Ishikawa (cell line): ENCODE results near the gene VWA8.

Experiments used
- CEBPB ChIP-seq: IDR thresholded peaks from 2 replicates; pipeline ENCODE4 v1.6.1; 2012
- CREB1 ChIP-seq: IDR thresholded peaks from 2 replicates; pipeline ENCODE4 v1.6.1; 2012; ENCODE audit warnings: low read depth
- EGR1 ChIP-seq: IDR thresholded peaks from 2 replicates; pipeline ENCODE4 v1.6.1; 2012
- EP300 ChIP-seq: IDR thresholded peaks from 2 replicates; pipeline ENCODE4 v1.6.1; 2012; ENCODE audit warnings: borderline replicate concordance
- FOXM1 ChIP-seq: IDR thresholded peaks from 2 replicates; pipeline ENCODE4 v1.6.1; 2012; ENCODE audit warnings: low read depth, borderline replicate concordance
- MAX ChIP-seq: IDR thresholded peaks from 2 replicates; pipeline ENCODE4 v1.6.1; 2012
- NFIC ChIP-seq: IDR thresholded peaks from 2 replicates; pipeline ENCODE4 v1.6.1; 2012
- RAD21 ChIP-seq: IDR thresholded peaks from 2 replicates; pipeline ENCODE4 v1.6.1; 2012; ENCODE audit warnings: low read depth
- REST ChIP-seq: IDR thresholded peaks from 2 replicates; pipeline ENCODE4 v1.6.1; 2012; ENCODE audit warnings: low read depth, mild to moderate bottlenecking
- TAF1 ChIP-seq: IDR thresholded peaks from 2 replicates; pipeline ENCODE4 v1.6.1; 2012; ENCODE audit warnings: low read depth, mild to moderate bottlenecking
- TCF12 ChIP-seq: IDR thresholded peaks from 2 replicates; pipeline ENCODE4 v1.6.1; 2012; ENCODE audit warnings: low read depth
- TEAD4 ChIP-seq: IDR thresholded peaks from 2 replicates; pipeline ENCODE4 v1.6.1; 2012
- USF1 ChIP-seq: IDR thresholded peaks from 2 replicates; pipeline ENCODE4 v1.6.1; 2012
- YY1 ChIP-seq: IDR thresholded peaks from 2 replicates; pipeline ENCODE4 v1.6.1; 2012; ENCODE audit warnings: low read depth
- ZBTB7A ChIP-seq: IDR thresholded peaks from 2 replicates; pipeline ENCODE4 v1.6.1; 2012; ENCODE audit warnings: low read depth

The VWA8 gene

GRCh38 chr13:41925014-41925413, 35.9 kb downstream of the VWA8 start:
- TF ChIP-seq CEBPB, result no peak
- TF ChIP-seq TCF12, result no peak
- TF ChIP-seq ZBTB7A, result no peak
- TF ChIP-seq MAX, result no peak
- no peak for TF ChIP-seq YY1
- no peak for TF ChIP-seq TEAD4

DNA sequence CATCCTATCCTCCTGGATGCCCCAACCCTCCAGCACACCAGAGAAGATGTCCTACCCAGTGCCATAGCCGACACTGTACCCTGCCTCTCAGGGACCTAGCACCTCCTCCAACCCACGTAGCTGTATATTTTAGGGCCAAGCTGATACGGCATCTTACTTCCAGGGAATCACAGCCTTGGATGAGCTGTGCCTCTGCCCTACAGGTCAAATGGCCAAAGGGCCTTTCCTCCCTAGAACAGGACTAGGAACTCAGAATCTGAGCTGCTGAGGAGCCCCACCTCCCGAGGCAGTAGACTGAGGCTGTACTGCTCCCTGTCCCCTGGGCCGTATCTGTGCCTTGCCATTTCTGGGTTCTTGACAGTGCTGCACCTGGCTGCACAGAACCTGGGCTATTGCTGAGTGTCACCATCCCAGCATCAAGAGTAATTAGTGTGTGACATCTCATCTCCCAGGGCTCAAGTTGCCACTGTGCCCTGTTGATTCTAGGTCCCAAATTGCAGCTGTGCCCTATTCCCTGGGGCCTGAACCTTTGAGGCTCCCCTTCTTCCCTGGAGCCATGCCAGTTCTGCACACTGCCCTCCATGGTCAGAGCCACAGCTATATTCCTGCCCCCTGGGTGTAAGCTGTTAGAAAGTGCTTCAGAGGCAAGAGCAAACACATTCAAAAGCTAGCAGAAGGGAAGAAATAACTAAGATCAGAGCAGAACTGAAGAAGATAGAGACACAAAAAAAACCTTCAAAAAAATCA, 41.0 kb downstream of the VWA8 start:
- TF ChIP-seq TEAD4, result no peak
- no peak for TF ChIP-seq TAF1
- TF ChIP-seq FOXM1, result no peak
- TF ChIP-seq YY1, result no peak
- TF ChIP-seq EGR1, result no peak
- TF ChIP-seq EP300, result no peak
- TF ChIP-seq USF1, result no peak
- TF ChIP-seq MAX, result no peak
- TF ChIP-seq ZBTB7A, result no peak
- TF ChIP-seq RAD21, result no peak
- TF ChIP-seq TCF12, result no peak
- TF ChIP-seq NFIC, result no peak
- TF ChIP-seq REST, result no peak

DNA sequence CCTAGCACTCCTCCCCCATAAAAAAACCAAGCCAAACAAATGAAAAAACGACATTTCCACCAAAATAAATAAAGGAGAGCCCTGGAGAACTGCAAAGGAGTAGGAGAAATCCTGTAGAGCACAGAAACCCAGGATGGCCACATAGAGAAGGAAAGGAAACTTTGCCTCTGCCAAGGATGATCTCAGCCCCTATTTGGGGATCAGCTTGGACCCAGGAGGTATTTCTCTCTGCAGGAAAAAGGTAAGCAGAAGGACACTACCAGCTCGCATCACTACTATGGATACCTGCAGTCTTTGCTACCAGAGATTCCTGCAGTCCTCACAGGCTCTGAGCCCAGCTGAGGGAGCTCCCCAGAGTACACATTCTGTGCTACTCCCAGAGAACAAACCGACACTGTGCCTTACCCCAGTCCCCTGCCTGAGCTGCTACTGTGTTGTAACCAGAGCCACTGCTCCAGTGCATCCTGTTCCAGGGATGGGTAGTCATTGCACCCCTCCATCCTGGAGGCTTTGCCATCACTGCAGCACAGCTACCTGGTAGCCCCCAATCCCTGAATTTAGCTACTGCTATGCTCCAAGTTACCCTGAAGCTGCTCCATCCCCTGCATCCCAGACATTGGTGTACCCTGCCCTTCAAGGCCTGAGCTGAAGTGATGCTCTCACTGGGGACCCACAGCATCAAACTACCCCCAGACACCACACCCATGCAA, 41.7 kb downstream of the VWA8 start:
- TF ChIP-seq NFIC (no peak), FOXM1 (no peak), MAX (no peak), TAF1 (no peak), EGR1 (no peak), CEBPB (no peak), TCF12 (no peak), YY1 (no peak), ZBTB7A (no peak), CREB1 (no peak), USF1 (no peak)

- no peak for TF ChIP-seq YY1
- TF ChIP-seq MAX, result no peak
- no peak for TF ChIP-seq EP300
- no peak for TF ChIP-seq ZBTB7A
- no peak for TF ChIP-seq REST
- TF ChIP-seq CREB1, result no peak
- no peak for TF ChIP-seq TAF1
- TF ChIP-seq FOXM1, result no peak
- TF ChIP-seq NFIC, result no peak
- TF ChIP-seq RAD21, result no peak
- no peak for TF ChIP-seq CEBPB
- no peak for TF ChIP-seq EGR1
- no peak for TF ChIP-seq TCF12
- TF ChIP-seq USF1, result no peak
- TF ChIP-seq TEAD4, result no peak
Observed at GRCh38 chr13:41917641-41918040, 43.3 kb downstream of the VWA8 start.
